NCI-H1105 treated with DMSO at 0.1 percent for 48 hours (cell line): Measurements from ENCODE around the gene WASF3.
A peak's percentile ranks its signal among the peaks of the same experiment; 100 is the strongest.
"Not testable (repeated sequence)": the region's sequence is repeated elsewhere in the genome, so short reads cannot be mapped to it uniquely, and the experiment has no call there.

ENCODE experiments used
- DNase-seq: peaks from one replicate; lab custom pipeline; 2025; lab: John Stamatoyannopoulos, UW

WASF3 gene

GRCh38 chr13:26636073-26636472 is 78.6 kb downstream of the WASF3 start:
- not testable (repeated sequence) for DNase-seq

GRCh38 chr13:26646603-26647002 is 89.1 kb downstream of the WASF3 start:
- DNase-seq = no peak

GRCh38 chr13:26651234-26651633 is 93.8 kb downstream of the WASF3 start:
- no peak for DNase-seq

- DNase-seq = no peak
These were observed 95.8 kb downstream of the WASF3 start for GRCh38 chr13:26653310-26653709.

- no peak for DNase-seq
These were observed 96.4 kb downstream of the WASF3 start for GRCh38 chr13:26653842-26654241.

GRCh38 chr13:26656919-26657318 is 99.4 kb downstream of the WASF3 start:
- DNase-seq = no peak

GRCh38 chr13:26658448-26659385 is 101.2 kb downstream of the WASF3 start:
- DNase-seq = no peak

- DNase-seq = no peak
These were observed 102.7 kb downstream of the WASF3 start for GRCh38 chr13:26660185-26660584.

- DNase-seq = no peak
These were observed 103.3 kb downstream of the WASF3 start for GRCh38 chr13:26660766-26661165.

- DNase-seq = peak; percentile 40
These were observed 106.3 kb downstream of the WASF3 start for GRCh38 chr13:26663791-26664190.

- no peak for DNase-seq
These were observed 106.8 kb downstream of the WASF3 start for GRCh38 chr13:26664286-26664685.

- peak; percentile 3 for DNase-seq
These were observed 107.4 kb downstream of the WASF3 start for GRCh38 chr13:26664876-26665275.

- no peak for DNase-seq
These were observed 111.1 kb downstream of the WASF3 start for GRCh38 chr13:26668357-26669146.

- no peak for DNase-seq
These were observed 116.4 kb downstream of the WASF3 start for GRCh38 chr13:26673890-26674289.

GRCh38 chr13:26677156-26677555 is 119.7 kb downstream of the WASF3 start:
- no peak for DNase-seq

GRCh38 chr13:26678330-26678729 is 120.8 kb downstream of the WASF3 start:
- DNase-seq = no peak

- no peak for DNase-seq
These were observed 121.3 kb downstream of the WASF3 start for GRCh38 chr13:26678796-26679195.

- DNase-seq = no peak
These were observed 122.1 kb downstream of the WASF3 start for GRCh38 chr13:26679411-26680122.

- no peak for DNase-seq
These were observed 122.6 kb downstream of the WASF3 start for GRCh38 chr13:26680123-26680450.

GRCh38 chr13:26680572-26680971 is 123.1 kb downstream of the WASF3 start:
- DNase-seq = no peak

- DNase-seq = no peak
These were observed 123.6 kb downstream of the WASF3 start for GRCh38 chr13:26681036-26681435.

GRCh38 chr13:26682606-26683005 is 125.1 kb downstream of the WASF3 start:
- no peak for DNase-seq

GRCh38 chr13:26685606-26686005 is 128.1 kb downstream of the WASF3 start:
- DNase-seq = no peak
